Fibroblast of mammary gland (primary cell): ENCODE measurements around the gene PTPRM.

Source experiments
- DNase-seq: peaks from one replicate; pipeline ENCODE4 v3.0.0-alpha.2; 2010; ENCODE audit warnings: low read depth
- H3K4me3 ChIP-seq: 2 replicates; pipeline ENCODE4 v1.5.1; 2011; ENCODE audit warnings: low read depth, mild to moderate bottlenecking, low read length, moderate library complexity; ENCODE audit not compliant: control insufficient read depth
- CTCF ChIP-seq: conservative IDR thresholded peaks from 2 replicates; pipeline ENCODE4 v1.5.1; 2011; ENCODE audit warnings: low read depth, low read length, inconsistent platforms; ENCODE audit not compliant: control insufficient read depth, insufficient read depth

The PTPRM gene

GRCh38 chr18:8403713-8404112 lies 836.6 kb downstream of the PTPRM start:
- no peak overlapping the region for H3K4me3 ChIP-seq
- DNase-seq, result no peak
- no peak for TF ChIP-seq CTCF

GRCh38 chr18:8406186-8406867 lies 839.2 kb downstream of the PTPRM start:
- H3K4me3 ChIP-seq, result no peak overlapping the region
- TF ChIP-seq CTCF, result no peak
- DNase-seq, result peak; percentile 14

GRCh38 chr18:8406868-8407250 lies 839.7 kb downstream of the PTPRM start:
- no peak for DNase-seq
- no peak for TF ChIP-seq CTCF
- H3K4me3 ChIP-seq, result no peak overlapping the region

GRCh38 chr18:8409151-8409550 lies 842.0 kb downstream of the PTPRM start:
- no peak for DNase-seq
- no peak overlapping the region for H3K4me3 ChIP-seq
- TF ChIP-seq CTCF, result no peak

GRCh38 chr18:8411492-8411891 lies 844.4 kb downstream of the PTPRM start:
- no peak for DNase-seq
- TF ChIP-seq CTCF, result no peak

GRCh38 chr18:8412117-8412516 lies 845.0 kb downstream of the PTPRM start:
- no peak for TF ChIP-seq CTCF
- H3K4me3 ChIP-seq, result no peak overlapping the region
- no peak for DNase-seq

More at GRCh38 chr18:8411492-8411891, 844.4 kb downstream of the PTPRM start:
- no peak overlapping the region for H3K4me3 ChIP-seq

- no peak for DNase-seq
- H3K4me3 ChIP-seq, result no peak overlapping the region
- no peak for TF ChIP-seq CTCF
These were observed 846.1 kb downstream of the PTPRM start for GRCh38 chr18:8413189-8413588.
